HEK293 (cell line): ENCODE measurements around the gene DLG1.

Source experiments
- CTCF ChIP-seq: fragments of 450-650 bp; formaldehyde crosslinking; IDR thresholded peaks from 2 replicates; pipeline ENCODE4 v1.5.1; 2016; ENCODE audit warnings: missing biosample characterization, missing genetic modification characterization
- ZFP37 ChIP-seq: fragments of 450-650 bp; formaldehyde crosslinking; IDR thresholded peaks from 2 replicates; pipeline ENCODE4 v1.5.1; 2016; ENCODE audit warnings: missing biosample characterization, missing genetic modification characterization
- ZNF324 ChIP-seq: fragments of 450-650 bp; formaldehyde crosslinking; IDR thresholded peaks from 2 replicates; pipeline ENCODE4 v1.5.1; 2016; ENCODE audit warnings: missing biosample characterization, missing genetic modification characterization
- ZNF473 ChIP-seq: fragments of 450-650 bp; formaldehyde crosslinking; IDR thresholded peaks from 2 replicates; pipeline ENCODE4 v1.5.1; 2017; ENCODE audit warnings: missing biosample characterization, missing genetic modification characterization
- ZNF530 ChIP-seq: fragments of 450-650 bp; formaldehyde crosslinking; IDR thresholded peaks from 2 replicates; pipeline ENCODE4 v1.5.1; 2016; ENCODE audit warnings: low read depth, missing biosample characterization, missing genetic modification characterization
- ZNF747 ChIP-seq: fragments of 450-650 bp; formaldehyde crosslinking; IDR thresholded peaks from 2 replicates; pipeline ENCODE4 v1.5.1; 2016; ENCODE audit warnings: missing biosample characterization, missing genetic modification characterization
- TF ChIP-seq, protein P1 (sequence below): fragments of 450-650 bp; formaldehyde crosslinking; IDR thresholded peaks from 2 replicates; pipeline ENCODE4 v1.5.1; 2016; ENCODE audit warnings: missing biosample characterization, missing genetic modification characterization
- TF ChIP-seq, protein P2 (sequence below): fragments of 450-650 bp; IDR thresholded peaks from 2 replicates; pipeline ENCODE4 v1.5.1; 2018; ENCODE audit warnings: missing biosample characterization, missing genetic modification characterization

DNA sequence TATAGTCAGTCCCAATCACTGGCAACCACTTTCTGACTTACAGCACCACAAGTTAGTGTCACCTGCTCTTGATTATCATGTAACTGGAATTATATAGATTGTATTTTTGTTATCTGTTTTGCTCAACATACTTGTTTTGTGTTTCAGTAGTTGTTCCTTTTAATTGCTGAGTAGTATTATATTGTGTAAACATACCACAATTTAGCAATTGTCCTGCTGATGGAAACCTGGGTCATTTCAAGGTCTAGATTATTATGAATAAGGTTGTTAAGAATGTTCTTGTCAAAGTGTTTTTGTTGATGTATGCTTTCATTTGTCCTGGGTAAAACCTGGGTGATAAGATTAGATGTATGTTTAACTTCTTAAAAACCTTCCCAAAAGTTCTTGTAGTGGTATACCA, 186.7 kb downstream of the DLG1 start:
- TF ChIP-seq, protein P1, sequence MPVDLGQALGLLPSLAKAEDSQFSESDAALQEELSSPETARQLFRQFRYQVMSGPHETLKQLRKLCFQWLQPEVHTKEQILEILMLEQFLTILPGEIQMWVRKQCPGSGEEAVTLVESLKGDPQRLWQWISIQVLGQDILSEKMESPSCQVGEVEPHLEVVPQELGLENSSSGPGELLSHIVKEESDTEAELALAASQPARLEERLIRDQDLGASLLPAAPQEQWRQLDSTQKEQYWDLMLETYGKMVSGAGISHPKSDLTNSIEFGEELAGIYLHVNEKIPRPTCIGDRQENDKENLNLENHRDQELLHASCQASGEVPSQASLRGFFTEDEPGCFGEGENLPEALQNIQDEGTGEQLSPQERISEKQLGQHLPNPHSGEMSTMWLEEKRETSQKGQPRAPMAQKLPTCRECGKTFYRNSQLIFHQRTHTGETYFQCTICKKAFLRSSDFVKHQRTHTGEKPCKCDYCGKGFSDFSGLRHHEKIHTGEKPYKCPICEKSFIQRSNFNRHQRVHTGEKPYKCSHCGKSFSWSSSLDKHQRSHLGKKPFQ (tag by site-specific recombination): no peak
- TF ChIP-seq ZNF530 (tag by site-specific recombination) (no peak), CTCF (tag by site-specific recombination) (no peak), ZNF324 (tag by site-specific recombination) (no peak), ZNF747 (tag by site-specific recombination) (no peak), ZNF473 (tag by site-specific recombination) (no peak), ZFP37 (tag by site-specific recombination) (no peak)
- TF ChIP-seq, protein P2, sequence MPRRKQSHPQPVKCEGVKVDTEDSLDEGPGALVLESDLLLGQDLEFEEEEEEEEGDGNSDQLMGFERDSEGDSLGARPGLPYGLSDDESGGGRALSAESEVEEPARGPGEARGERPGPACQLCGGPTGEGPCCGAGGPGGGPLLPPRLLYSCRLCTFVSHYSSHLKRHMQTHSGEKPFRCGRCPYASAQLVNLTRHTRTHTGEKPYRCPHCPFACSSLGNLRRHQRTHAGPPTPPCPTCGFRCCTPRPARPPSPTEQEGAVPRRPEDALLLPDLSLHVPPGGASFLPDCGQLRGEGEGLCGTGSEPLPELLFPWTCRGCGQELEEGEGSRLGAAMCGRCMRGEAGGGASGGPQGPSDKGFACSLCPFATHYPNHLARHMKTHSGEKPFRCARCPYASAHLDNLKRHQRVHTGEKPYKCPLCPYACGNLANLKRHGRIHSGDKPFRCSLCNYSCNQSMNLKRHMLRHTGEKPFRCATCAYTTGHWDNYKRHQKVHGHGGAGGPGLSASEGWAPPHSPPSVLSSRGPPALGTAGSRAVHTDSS (tag by site-specific recombination): no peak
